DOHH2 (cell line): Measurements from ENCODE around the gene UBR3.

Source experiments
- H3F3A ChIP-seq: fragments of 200-600 bp; sonication (generic), shearing (Covaris generic); 2 replicates; pipeline ENCODE4 v1.6.0; 2016; ENCODE audit warnings: antibody characterized with exemption, mild to moderate bottlenecking; ENCODE audit not compliant: control insufficient read depth, insufficient read depth
- H3K27ac ChIP-seq: fragments of 200-600 bp; sonication (generic); 2 replicates; pipeline ENCODE4 v1.5.1; 2014; ENCODE audit warnings: low read depth, mild to moderate bottlenecking, low read length, moderate library complexity
- H3K27me3 ChIP-seq: fragments of 200-600 bp; sonication (generic); 2 replicates; pipeline ENCODE4 v1.6.1; 2014; ENCODE audit warnings: mild to moderate bottlenecking, low read length, mixed read lengths; ENCODE audit not compliant: control insufficient read depth
- H3K36me3 ChIP-seq: fragments of 200-600 bp; sonication (generic); 2 replicates; pipeline ENCODE4 v1.6.1; 2014; ENCODE audit warnings: mild to moderate bottlenecking, low read length, moderate library complexity, mixed read lengths; ENCODE audit not compliant: control insufficient read depth
- H3K4me1 ChIP-seq: fragments of 200-600 bp; sonication (generic); 2 replicates; pipeline ENCODE4 v1.6.1; 2014; ENCODE audit warnings: mild to moderate bottlenecking, low read length, mixed read lengths; ENCODE audit not compliant: control insufficient read depth
- H3K4me2 ChIP-seq: fragments of 200-600 bp; sonication (generic); 2 replicates; pipeline ENCODE4 v1.6.0; 2014; ENCODE audit warnings: mild to moderate bottlenecking, low read length, moderate library complexity
- H3K4me3 ChIP-seq: fragments of 200-600 bp; sonication (generic); 2 replicates; pipeline ENCODE4 v1.5.1; 2014; ENCODE audit warnings: mild to moderate bottlenecking, low read length, mixed read lengths
- H3K79me2 ChIP-seq: fragments of 200-600 bp; sonication (generic); 2 replicates; pipeline ENCODE4 v1.6.1; 2014; ENCODE audit warnings: mild to moderate bottlenecking, low read length, mixed read lengths; ENCODE audit not compliant: control insufficient read depth
- H3K9me2 ChIP-seq: fragments of 200-600 bp; sonication (generic); replicated peaks from 2 replicates; pipeline ENCODE4 v1.6.1; 2014; ENCODE audit warnings: mild to moderate bottlenecking, low read length, mixed read lengths; ENCODE audit not compliant: control insufficient read depth
- H3K9me3 ChIP-seq: fragments of 200-600 bp; sonication (generic); 2 replicates; pipeline ENCODE4 v1.6.1; 2014; ENCODE audit warnings: antibody characterized with exemption, low read length, mixed read lengths; ENCODE audit not compliant: control insufficient read depth, insufficient read depth
- H4K20me1 ChIP-seq: fragments of 200-600 bp; sonication (generic); 2 replicates; pipeline ENCODE4 v1.6.0; 2014; ENCODE audit warnings: low read depth, mild to moderate bottlenecking, antibody characterized with exemption, low read length, moderate library complexity; ENCODE audit not compliant: control insufficient read depth, insufficient read depth
- EZH2phosphoT487 ChIP-seq: fragments of 200-600 bp; sonication (generic); IDR thresholded peaks from 2 replicates; pipeline ENCODE4 v1.6.1; 2017; ENCODE audit warnings: borderline replicate concordance, mild to moderate bottlenecking, antibody characterized with exemption, low read length, moderate library complexity, mixed read lengths
- TF ChIP-seq, protein P1 (sequence below): fragments of 200-600 bp; sonication (generic); IDR thresholded peaks from one replicate; pipeline ENCODE4 v1.5.1; 2014; ENCODE audit warnings: antibody characterized with exemption, mild to moderate bottlenecking, low read depth, low read length; ENCODE audit not compliant: poor library complexity, severe bottlenecking

Gene UBR3

DNA sequence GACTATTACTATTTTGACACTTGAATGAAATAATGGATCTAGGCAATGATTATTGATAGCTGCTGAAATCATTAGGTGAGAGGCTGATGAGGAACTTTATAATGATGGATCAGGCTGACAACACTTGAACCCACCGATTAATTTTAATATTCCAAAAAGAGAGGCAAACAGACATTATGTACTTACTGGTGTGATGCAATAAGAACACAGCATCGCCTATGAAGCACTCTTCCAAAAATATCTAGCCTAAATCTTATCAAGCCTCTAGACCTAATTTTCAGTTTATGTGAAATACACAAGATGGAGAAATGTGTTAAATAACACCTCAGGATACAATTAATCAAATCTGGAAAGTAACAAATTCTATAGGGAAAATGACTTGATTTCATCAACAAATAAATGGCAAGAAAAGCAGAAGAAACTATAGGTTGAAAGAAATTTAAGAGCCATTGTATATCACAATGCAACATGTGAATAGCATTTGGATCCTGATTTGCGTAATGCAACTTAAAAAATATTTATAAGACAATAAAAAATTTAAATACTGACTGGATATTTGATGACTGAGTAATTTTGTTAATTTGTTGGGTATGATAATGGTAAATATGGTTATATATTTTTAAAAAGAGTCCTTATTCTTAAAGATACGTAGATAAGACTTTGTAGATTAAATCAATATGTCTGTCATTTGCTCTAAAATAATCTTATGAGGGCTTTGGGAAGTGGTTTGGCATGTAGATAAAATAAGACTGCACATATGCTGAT lies 45.8 kb upstream of the UBR3 start:
- Histone ChIP-seq H3F3A (no peaks in the 10 kb centered on the region), H3K79me2 (no peaks in the 10 kb centered on the region), H3K9me3 (no peaks in the 10 kb centered on the region), H4K20me1 (no peaks in the 10 kb centered on the region), H3K36me3 (no peaks in the 10 kb centered on the region), H3K27ac (no peak overlapping the region), H3K4me1 (no peaks in the 10 kb centered on the region), H3K4me2 (no peak overlapping the region), H3K27me3 (no peaks in the 10 kb centered on the region), H3K9me2 (no peaks in the 10 kb centered on the region), H3K4me3 (no peak overlapping the region)
- TF ChIP-seq, protein P1, sequence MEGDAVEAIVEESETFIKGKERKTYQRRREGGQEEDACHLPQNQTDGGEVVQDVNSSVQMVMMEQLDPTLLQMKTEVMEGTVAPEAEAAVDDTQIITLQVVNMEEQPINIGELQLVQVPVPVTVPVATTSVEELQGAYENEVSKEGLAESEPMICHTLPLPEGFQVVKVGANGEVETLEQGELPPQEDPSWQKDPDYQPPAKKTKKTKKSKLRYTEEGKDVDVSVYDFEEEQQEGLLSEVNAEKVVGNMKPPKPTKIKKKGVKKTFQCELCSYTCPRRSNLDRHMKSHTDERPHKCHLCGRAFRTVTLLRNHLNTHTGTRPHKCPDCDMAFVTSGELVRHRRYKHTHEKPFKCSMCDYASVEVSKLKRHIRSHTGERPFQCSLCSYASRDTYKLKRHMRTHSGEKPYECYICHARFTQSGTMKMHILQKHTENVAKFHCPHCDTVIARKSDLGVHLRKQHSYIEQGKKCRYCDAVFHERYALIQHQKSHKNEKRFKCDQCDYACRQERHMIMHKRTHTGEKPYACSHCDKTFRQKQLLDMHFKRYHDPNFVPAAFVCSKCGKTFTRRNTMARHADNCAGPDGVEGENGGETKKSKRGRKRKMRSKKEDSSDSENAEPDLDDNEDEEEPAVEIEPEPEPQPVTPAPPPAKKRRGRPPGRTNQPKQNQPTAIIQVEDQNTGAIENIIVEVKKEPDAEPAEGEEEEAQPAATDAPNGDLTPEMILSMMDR, result no peak
- TF ChIP-seq EZH2phosphoT487, result no peak

DNA sequence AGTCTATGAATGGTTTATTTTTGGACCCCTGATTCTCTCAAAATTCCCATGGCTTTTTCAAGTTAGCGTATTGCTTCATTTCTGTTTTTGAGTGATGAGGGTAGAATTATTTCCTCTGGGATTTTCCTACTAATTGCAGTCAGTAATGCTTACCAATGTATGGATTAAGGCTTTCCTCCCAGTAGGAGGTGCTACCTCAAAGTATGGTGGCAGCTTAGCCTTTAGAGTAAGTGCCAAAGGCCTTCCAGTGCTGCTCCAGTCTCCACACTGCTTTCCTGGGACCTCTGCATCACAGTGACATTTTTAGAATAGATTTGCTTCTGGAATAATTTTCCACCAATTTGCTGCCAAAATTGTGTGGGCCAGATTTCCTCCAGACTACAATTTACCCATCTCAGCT lies 44.7 kb upstream of the UBR3 start:
- Histone ChIP-seq H3K27ac (no peak overlapping the region), H3K4me1 (no peaks in the 10 kb centered on the region), H3K4me2 (no peak overlapping the region), H3F3A (peaks cover under 1% of the 10 kb centered on the region; the same call in 1 of the 2 replicates), H3K79me2 (no peaks in the 10 kb centered on the region), H4K20me1 (no peaks in the 10 kb centered on the region), H3K9me2 (no peaks in the 10 kb centered on the region), H3K36me3 (no peaks in the 10 kb centered on the region), H3K9me3 (no peaks in the 10 kb centered on the region), H3K4me3 (no peak overlapping the region), H3K27me3 (no peaks in the 10 kb centered on the region)
- TF ChIP-seq EZH2phosphoT487, result no peak
- TF ChIP-seq, protein P1, result no peak

DNA sequence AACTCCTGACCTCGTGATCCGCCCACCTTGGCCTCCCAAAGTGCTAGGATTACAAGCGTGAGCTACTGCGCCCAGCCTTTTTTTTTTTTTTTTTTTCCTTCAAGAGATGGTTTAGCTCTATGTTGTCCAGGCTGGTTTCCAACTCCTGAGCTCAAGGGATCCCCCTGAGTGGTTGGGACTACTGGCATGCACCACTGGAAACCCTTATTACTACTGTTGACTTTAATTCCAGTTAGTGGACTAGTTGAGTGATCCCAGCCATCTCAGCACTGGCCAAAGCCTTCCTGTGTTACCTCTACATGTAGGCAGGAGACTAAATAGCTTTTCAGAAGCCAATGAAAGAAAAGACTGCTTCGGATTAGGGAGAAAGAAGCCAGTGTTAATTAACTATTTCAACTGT lies 36.7 kb upstream of the UBR3 start:
- H3K79me2 ChIP-seq, result no peaks in the 10 kb centered on the region
- H4K20me1 ChIP-seq, result no peaks in the 10 kb centered on the region
- peaks cover 2% of the 10 kb centered on the region; the same call in 1 of the 2 replicates for H3F3A ChIP-seq
- no peak overlapping the region for H3K4me3 ChIP-seq
- H3K27ac ChIP-seq, result no peak overlapping the region
- H3K27me3 ChIP-seq, result no peaks in the 10 kb centered on the region
- H3K4me1 ChIP-seq, result peaks cover 6% of the 10 kb centered on the region
- H3K9me2 ChIP-seq, result no peaks in the 10 kb centered on the region
- H3K4me2 ChIP-seq, result no peak overlapping the region
- no peaks in the 10 kb centered on the region for H3K9me3 ChIP-seq
- TF ChIP-seq EZH2phosphoT487, result no peak
- TF ChIP-seq, protein P1, result no peak
- H3K36me3 ChIP-seq, result no peaks in the 10 kb centered on the region
